ENCODE results near the gene SHE.

DNA sequence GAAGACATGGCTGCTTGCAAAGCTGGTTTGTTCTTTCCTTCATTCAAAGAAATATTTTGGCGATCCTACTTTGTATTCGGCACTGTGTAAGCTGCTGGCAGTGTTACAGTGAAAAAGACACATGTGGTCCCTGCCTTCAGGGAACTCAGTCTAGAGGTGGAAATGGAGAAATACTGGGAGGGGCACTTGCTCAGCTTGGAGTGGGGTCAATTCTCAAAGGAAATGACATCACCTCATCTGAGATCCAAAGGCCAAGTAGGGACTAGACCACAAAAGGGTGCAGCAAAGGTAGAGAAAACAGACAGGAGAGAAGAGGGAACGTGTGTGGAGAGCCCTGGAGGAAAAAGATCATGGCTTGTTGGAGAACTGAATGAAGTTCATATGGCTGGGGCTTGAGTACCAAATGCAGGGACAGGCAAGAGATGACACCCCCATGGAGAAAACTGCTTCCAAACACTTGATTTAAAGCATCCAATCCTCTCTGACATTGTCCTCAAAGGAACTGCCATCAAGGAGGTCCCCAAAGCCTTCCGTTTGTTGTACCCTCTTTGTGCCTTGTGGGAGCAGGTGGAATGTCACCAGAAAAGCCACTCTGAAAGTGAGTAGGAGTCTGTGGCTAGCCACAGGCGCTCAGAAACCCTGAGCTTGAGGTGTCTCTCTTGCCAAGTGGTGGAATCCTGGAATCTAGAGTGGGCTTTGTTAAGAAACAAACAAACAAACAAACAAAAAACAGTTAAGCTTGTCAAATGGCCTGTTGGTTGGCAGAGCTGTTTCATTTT is 48.4 kb downstream of the SHE start:
- TF ChIP-seq, protein P1, sequence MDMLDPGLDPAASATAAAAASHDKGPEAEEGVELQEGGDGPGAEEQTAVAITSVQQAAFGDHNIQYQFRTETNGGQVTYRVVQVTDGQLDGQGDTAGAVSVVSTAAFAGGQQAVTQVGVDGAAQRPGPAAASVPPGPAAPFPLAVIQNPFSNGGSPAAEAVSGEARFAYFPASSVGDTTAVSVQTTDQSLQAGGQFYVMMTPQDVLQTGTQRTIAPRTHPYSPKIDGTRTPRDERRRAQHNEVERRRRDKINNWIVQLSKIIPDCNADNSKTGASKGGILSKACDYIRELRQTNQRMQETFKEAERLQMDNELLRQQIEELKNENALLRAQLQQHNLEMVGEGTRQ (CRISPR knock-in tag; IDR thresholded peaks at IDR 0.05), result no peak
- TF ChIP-seq, protein P2, sequence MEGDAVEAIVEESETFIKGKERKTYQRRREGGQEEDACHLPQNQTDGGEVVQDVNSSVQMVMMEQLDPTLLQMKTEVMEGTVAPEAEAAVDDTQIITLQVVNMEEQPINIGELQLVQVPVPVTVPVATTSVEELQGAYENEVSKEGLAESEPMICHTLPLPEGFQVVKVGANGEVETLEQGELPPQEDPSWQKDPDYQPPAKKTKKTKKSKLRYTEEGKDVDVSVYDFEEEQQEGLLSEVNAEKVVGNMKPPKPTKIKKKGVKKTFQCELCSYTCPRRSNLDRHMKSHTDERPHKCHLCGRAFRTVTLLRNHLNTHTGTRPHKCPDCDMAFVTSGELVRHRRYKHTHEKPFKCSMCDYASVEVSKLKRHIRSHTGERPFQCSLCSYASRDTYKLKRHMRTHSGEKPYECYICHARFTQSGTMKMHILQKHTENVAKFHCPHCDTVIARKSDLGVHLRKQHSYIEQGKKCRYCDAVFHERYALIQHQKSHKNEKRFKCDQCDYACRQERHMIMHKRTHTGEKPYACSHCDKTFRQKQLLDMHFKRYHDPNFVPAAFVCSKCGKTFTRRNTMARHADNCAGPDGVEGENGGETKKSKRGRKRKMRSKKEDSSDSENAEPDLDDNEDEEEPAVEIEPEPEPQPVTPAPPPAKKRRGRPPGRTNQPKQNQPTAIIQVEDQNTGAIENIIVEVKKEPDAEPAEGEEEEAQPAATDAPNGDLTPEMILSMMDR (IDR thresholded peaks at IDR 0.05), result no peak
- TF ChIP-seq ZNF423 (CRISPR knock-in tag; IDR thresholded peaks at IDR 0.05) (no peak), SP1 (CRISPR knock-in tag; conservative IDR thresholded peaks at IDR 0.05) (no peak), ATF1 (CRISPR knock-in tag; IDR thresholded peaks at IDR 0.05) (no peak)
- TF ChIP-seq, protein P3, sequence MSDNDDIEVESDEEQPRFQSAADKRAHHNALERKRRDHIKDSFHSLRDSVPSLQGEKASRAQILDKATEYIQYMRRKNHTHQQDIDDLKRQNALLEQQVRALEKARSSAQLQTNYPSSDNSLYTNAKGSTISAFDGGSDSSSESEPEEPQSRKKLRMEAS (CRISPR knock-in tag; IDR thresholded peaks at IDR 0.05), result no peak
- TF ChIP-seq, protein P4, sequence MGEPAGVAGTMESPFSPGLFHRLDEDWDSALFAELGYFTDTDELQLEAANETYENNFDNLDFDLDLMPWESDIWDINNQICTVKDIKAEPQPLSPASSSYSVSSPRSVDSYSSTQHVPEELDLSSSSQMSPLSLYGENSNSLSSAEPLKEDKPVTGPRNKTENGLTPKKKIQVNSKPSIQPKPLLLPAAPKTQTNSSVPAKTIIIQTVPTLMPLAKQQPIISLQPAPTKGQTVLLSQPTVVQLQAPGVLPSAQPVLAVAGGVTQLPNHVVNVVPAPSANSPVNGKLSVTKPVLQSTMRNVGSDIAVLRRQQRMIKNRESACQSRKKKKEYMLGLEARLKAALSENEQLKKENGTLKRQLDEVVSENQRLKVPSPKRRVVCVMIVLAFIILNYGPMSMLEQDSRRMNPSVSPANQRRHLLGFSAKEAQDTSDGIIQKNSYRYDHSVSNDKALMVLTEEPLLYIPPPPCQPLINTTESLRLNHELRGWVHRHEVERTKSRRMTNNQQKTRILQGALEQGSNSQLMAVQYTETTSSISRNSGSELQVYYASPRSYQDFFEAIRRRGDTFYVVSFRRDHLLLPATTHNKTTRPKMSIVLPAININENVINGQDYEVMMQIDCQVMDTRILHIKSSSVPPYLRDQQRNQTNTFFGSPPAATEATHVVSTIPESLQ (CRISPR knock-in tag; IDR thresholded peaks at IDR 0.05), result no peak
- TF ChIP-seq, protein P5, sequence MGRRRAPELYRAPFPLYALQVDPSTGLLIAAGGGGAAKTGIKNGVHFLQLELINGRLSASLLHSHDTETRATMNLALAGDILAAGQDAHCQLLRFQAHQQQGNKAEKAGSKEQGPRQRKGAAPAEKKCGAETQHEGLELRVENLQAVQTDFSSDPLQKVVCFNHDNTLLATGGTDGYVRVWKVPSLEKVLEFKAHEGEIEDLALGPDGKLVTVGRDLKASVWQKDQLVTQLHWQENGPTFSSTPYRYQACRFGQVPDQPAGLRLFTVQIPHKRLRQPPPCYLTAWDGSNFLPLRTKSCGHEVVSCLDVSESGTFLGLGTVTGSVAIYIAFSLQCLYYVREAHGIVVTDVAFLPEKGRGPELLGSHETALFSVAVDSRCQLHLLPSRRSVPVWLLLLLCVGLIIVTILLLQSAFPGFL (CRISPR knock-in tag; IDR thresholded peaks at IDR 0.05; ENCODE audit: borderline replicate concordance), result no peak
